NOMO-1 (cell line): Measurements from ENCODE around the gene SLC25A22.

Experiments used
- DNase-seq, 2 experiments: peaks; one replicate each; lab custom pipeline; 2025; ENCODE audit not compliant: unreplicated experiment in 2 of 2; lab: John Stamatoyannopoulos, UW

Gene SLC25A22

GRCh38 chr11:792535-792821 is 5.6 kb downstream of the SLC25A22 start:
- no peak for DNase-seq

GRCh38 chr11:791658-792534 is 6.2 kb downstream of the SLC25A22 start:
- DNase-seq: no peak

DNA sequence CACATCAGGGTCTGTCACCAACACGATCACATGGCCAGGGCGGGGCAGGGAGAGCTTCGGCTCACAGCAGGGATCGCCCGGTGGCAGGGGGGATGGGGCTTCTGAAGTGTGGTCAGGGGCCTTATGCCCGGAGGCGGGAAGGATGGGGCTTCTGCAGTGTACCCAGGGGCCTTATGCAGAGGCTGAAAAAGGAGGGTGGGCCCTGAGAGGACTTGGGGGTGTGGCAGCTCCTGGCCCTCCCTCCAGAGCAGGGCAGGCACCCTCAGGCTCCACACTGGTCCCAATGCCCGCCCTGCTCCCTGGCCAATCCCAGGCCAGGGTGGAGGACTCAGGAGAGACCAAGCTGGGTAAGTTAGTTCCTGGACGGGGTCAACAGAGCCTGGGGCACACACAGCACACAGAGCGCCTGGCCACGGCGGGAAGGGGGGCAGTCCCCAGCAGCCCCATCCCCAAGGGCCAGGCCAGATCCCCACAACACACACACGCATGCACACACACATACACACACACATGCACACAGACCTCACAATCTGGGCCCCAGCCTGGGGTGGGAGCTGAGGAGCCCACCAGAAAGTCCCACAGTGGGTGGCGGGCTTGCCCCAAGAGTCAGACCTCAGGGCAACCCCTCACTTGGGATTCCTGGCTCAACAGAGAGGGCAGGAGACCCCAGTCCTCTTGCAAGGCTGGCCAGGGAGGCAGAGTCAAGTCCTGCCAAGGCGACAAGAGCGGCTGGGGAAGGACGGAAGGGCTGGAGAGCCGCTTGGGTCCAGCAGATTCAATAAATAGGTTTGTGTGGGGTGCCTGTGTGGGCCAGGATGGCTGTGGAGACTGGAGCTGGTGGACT is 7.1 kb downstream of the SLC25A22 start:
- no peak for DNase-seq

DNA sequence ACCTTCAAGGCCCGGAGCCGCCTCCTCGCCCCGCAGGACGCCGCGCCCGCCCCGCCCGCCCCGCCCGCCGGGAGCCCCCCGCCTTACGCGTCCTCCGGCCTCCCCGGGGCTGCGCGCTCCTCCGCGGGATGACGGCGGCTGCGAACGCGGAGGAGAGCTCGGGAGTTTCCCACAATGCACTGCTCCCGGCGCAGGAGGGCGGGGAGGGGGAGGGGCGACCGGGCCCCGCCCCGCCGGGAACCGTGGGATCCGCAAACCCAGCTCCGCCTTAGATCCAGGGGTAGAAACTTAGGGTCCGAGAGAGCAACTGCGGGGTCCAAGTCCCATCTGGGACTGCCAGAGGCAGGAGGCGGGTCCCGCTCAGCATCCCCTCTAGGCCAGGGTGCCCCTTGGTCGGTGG is 8.1 kb downstream of the SLC25A22 start, which contains the start of gene CEND1:
Gene CEND1, minus strand, starts transcription at position 148 of the 400 bp plus-strand sequence. CDS start 1,514 bp downstream, outside the sequence.
- no peak for DNase-seq

DNA sequence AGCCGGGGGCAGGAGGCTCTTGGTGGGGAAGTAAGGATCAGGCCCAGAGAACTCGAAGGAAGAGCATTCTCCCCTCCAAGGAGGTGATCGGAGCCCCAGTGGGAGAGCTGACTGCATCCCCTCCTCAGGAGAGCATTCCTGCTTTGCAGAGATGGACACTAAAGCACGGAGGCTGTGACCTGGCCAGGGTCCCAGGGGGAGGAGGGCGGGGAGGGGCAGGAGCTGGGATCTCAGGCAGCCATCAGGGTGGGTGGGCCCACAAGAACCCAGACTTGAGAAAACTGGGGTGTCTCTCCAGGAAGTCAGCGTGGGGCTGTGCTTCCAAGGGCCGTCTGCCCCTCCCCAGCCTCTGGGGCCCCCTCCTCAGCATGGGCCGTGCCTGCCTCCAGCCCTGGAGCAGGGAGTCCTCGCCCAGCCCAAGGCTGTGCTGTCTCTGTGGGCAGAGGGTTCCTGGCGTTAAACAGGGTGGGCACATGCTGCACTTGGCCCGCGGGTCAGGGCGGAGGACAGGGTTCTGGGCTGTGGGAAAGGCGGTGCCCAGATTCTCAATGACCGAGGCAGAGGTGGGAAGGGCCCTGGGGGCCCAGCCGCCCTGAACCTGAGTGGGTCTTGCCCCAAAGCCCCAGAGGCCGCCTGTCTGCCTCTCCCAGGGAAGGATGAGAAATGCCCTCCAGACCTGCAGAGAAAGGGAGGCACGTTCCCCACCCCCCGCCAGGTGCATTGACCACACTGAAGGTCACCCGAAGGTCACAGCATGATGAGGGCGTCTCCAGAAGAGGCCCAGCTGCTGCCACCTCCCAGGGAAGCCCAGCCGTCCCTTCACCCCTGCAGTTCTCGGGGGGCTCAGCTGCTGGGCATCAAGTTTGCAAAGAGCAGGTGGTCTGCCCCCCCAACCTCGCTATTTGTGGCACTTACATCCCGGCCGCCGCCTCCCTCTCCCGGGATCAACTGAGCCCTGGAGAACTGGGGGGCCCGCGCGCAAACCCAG is 8.8 kb downstream of the SLC25A22 start:
- no peak for DNase-seq

- no peak for DNase-seq
Measured at GRCh38 chr11:788009-788640, 10.0 kb downstream of the SLC25A22 start.

DNA sequence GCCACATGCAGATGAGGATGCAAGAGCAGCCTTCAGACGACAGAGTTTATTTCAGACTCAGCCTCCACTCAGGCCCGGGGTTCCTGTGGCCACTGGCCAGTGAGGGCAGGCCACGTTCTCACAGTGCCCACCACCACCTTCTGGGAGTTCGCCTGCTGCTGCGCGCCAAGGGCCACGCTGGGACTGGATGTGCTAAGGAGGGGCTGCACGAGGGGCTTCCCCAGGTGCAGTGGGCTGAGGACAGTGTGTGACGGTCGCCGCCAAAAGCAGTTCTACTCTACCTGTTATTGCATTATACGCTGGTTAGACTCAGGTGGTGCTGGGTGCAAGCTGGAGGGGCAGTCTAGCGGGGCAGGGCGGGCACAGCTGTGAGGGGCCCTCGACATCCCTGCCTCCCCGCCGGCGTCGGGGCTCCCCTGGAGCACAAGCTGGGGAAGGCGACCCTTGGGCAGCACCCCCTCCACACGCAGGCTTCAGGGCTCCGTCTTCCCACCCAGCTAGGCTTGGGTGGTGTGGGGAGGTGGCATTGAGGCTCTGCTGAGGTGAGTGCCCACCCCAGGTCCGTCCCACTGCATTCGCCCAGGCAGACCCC is 10.9 kb downstream of the SLC25A22 start:
- no peak for DNase-seq

DNA sequence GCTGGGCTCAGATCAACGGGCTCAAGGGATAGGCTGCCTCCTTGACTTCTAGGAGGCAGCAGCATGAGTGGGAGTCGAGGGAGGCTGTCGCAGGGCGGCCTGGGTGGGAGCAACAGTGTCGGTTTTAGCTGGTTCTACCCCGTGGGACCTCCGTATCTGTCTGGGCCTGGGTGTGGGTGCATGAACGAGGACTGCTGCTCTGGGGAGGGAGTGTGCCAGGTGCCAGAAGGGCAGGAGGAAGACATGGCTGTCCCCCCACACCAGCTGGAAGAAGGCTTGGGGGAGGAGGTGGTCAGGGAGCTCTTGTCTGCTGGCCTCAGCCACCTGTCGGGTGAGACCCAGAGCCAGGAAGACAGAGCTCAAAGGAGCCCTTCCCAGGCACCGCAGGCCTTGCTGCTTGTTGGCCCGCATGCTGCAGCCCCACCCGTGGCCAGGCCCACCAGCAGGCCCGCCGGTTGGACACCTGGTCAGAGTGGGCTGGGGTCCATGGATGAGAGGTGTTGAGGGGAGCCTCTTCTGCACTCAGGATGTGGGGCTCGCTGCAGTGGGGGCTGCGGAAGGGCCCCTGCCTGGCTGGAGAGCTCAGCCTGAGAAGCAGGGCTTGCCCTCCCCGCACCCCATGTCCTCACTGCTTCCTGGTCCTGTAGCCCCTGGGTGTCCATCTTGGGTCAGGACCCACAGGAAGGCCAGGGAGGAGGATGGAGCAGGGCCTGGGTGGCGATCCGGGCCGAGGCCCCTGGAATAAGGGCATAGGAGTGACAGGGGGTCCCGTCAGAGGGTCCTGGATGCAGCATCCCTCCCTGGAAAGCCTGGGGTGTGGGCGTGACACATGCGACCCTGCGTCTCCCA is 11.6 kb downstream of the SLC25A22 start:
- no peak for DNase-seq

GRCh38 chr11:783581-784015 is 14.5 kb downstream of the SLC25A22 start:
- DNase-seq: no peak

DNA sequence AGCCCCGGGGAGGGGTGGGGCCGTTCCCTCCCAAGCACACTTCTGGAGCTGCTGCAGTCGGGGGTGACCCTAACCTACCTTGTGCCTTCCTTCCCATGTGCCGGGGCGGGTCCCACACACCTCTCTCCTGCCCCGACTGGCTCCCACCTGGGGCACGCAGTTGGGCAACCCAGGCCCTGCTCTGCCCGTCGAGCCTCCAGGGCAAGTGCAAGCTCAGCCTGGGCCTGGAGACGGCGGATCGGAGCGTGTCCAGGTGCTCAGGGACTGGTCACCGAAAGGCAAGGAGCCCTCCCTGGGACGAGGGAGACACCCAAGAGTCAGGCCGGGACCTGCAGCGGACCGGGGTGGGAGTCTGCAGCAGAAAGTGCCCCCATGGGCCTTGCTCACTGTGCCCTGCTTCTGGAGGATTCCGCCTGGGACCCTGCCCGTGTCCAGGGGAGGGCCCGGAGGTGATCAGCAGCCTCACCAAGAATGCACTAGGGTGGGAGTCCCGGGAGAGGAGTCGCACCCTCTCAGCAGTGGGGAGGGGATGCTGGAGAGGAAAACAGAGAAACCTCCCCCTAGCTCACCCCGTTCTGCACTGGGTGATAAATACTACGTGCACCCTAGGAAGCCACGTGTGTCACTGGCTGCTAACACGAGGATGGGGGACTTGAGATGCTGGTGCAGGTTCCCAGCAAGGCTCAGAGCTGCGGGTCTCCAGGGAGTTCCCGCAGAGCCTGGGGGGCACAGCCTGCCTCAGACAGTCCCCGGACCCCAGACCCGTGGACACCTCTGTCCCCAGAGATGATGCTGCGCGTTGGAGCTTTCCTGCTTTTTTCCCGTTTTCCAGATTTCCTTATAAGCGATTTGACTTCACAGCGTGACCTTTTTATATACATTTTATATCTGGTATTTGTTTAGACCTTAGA is 15.6 kb downstream of the SLC25A22 start:
- no peak for DNase-seq

GRCh38 chr11:779955-780532 is 18.0 kb downstream of the SLC25A22 start:
- DNase-seq: no peak

DNA sequence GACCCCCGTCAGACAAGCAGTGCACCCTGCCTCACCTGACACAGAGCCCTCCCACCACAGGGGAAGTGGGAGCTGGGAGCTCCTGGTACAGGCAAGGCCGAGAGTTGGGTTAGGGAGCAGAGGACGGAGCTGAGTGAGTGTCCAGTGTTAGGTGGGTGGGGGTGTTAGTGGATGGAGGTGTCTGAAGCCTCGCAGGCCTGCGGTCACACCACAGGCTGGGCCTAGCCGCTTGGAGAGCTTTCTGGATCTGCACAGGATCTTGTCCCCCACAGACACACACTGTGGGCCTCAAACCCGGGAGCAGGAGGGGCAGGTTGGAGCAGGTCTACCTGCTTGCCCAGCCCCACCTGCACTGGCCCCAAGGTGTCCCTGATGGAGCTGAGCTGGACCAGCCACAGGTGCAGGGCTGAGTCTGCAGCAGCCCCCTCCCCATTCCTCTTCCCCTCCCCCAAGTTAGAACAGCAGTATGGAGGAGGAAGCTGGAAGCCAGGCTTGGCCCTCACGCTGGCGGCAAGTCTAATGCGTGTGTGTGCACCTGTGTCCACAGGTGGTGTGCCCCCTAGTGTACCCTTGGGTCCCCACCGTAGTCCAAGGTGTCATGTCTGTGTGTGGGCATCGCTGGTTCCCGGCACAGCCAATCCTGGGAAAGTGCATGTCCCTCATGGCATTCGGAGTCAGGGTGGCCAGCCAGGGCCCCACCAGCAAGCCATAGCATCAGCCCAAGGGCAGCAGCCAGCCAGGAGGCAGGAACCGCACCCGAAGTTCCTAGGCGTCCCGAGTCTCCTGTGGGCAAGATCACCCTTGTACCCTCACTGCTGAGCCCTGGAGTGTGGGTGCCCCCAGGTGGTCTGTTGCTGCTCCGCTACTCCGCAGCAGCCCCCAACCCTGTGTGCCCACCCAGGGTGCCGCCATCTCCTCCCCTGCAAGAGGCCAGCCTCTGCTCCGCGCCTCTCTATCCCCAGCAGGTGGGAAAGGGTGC is 18.8 kb downstream of the SLC25A22 start:
- DNase-seq: no peak

GRCh38 chr11:777288-778255 is 20.5 kb downstream of the SLC25A22 start, which contains the start of gene GATD1:
TSS of gene GATD1 (minus strand) at chr11:777487. CDS start at chr11:777462, 25 bp downstream.
- DNase-seq: peak; percentile 78 to 89

DNA sequence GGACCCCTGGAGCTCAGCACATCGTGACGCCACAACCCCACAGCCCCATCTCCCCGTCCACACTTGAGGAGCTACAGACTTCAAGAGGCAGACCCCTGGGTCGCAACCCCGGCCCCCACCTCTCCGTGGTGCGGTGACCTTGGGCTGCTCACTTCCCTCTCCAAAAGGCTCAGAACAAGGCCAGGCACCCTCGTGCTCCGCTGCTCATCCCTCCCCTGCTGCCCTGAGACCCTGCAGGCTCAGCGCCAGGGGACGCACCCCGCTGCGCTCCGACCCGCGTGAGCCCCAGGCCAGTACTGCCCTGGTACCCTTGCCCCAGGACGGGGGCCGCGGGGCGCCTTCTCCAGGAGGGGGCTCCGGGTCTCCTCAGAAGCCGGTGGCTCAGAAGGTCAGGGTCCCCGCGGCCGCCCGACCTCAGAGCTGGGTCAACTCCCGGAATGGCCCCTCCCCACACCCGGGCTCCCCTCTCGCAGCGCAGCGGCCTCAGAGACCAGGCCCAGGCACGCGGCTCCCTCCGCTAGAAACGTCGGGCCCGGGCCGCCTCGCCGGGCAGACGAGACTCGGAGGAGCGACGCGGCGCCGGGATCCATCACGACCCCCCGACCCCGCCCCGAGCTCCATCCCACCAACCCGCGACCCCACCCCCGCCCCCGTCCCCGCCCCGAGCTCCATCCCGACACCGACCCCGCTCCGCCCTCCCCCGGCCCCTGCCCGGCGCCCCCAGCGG is 21.4 kb downstream of the SLC25A22 start:
- DNase-seq: peak in 1 of 2 experiments; percentile 22

DNA sequence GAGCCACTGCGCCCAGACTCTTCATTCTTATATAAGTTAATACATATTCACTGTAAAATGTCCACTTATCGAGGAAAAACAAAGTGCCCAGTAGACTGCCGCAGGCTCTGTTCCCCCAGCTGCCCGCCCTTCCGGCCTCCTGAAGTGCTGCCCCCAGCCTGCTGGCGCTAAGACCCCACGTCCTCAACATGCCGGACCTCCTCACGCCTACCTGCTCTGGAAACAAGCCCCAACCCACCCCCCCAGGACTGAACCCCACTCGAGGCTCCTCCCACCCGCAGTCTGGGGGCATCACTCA is 21.9 kb downstream of the SLC25A22 start:
- DNase-seq: no peak
